Activated T-cell treated with anti-CD3 and anti-CD28 coated beads for 48 hours (primary cell): ENCODE results near the gene SLC35F3.

Source experiments
- DNase-seq: peaks from one replicate; pipeline ENCODE4 v3.0.0-alpha.2; 2020; ENCODE audit warnings: low read depth

The SLC35F3 gene

GRCh38 chr1:234258071-234258470 lies 353.6 kb downstream of the SLC35F3 start:
- DNase-seq = no peak

- DNase-seq = no peak
Observed at GRCh38 chr1:234260578-234260977, 356.1 kb downstream of the SLC35F3 start.

- DNase-seq = no peak
Observed at GRCh38 chr1:234261545-234261944, 357.1 kb downstream of the SLC35F3 start.

- no peak for DNase-seq
Observed at GRCh38 chr1:234262007-234262753, 357.7 kb downstream of the SLC35F3 start.

GRCh38 chr1:234262754-234263105 lies 358.3 kb downstream of the SLC35F3 start:
- DNase-seq = no peak

GRCh38 chr1:234264832-234265231 lies 360.4 kb downstream of the SLC35F3 start:
- no peak for DNase-seq

- no peak for DNase-seq
Observed at GRCh38 chr1:234265321-234265720, 360.8 kb downstream of the SLC35F3 start.

GRCh38 chr1:234265861-234266260 lies 361.4 kb downstream of the SLC35F3 start:
- no peak for DNase-seq

- DNase-seq = no peak
Observed at GRCh38 chr1:234270093-234270492, 365.6 kb downstream of the SLC35F3 start.

- DNase-seq = no peak
Observed at GRCh38 chr1:234270581-234271242, 366.2 kb downstream of the SLC35F3 start.

- DNase-seq = no peak
Observed at GRCh38 chr1:234271243-234271606, 366.7 kb downstream of the SLC35F3 start.

GRCh38 chr1:234272656-234273312 lies 368.3 kb downstream of the SLC35F3 start:
- no peak for DNase-seq

- DNase-seq = no peak
Observed at GRCh38 chr1:234273981-234274380, 369.5 kb downstream of the SLC35F3 start.

- DNase-seq = no peak
Observed at GRCh38 chr1:234276151-234276788, 371.8 kb downstream of the SLC35F3 start.

- DNase-seq = no peak
Observed at GRCh38 chr1:234277161-234277868, 372.8 kb downstream of the SLC35F3 start.

- no peak for DNase-seq
Observed at GRCh38 chr1:234279021-234279420, 374.5 kb downstream of the SLC35F3 start.

GRCh38 chr1:234280500-234280899 lies 376.0 kb downstream of the SLC35F3 start:
- DNase-seq = no peak

GRCh38 chr1:234281826-234282489 lies 377.5 kb downstream of the SLC35F3 start:
- no peak for DNase-seq

- no peak for DNase-seq
Observed at GRCh38 chr1:234286206-234286605, 381.7 kb downstream of the SLC35F3 start.

GRCh38 chr1:234288946-234289345 lies 384.5 kb downstream of the SLC35F3 start:
- no peak for DNase-seq

GRCh38 chr1:234289538-234290305 lies 385.2 kb downstream of the SLC35F3 start:
- no peak for DNase-seq
